Panc1 (cell line): Measurements from ENCODE around the gene NAT10. TPM values are rescaled to one million over a fixed set of nuclear protein-coding genes. Genes with fewer than 3 reads are reported as not detected.
"Not testable (repeated sequence)": the region's sequence is repeated elsewhere in the genome, so short reads cannot be mapped to it uniquely, and the experiment has no call there.

Experiments
- ATAC-seq: fragments of 200-7000 bp; cut with Tn5 transposase; 2 replicates; pipeline ENCODE4 v1.9.1; 2020; ENCODE audit warnings: mild to moderate bottlenecking, moderate library complexity
- BruUV-seq: library from RNA; stranded (reverse); fragments of 400-500 nt; replicated peaks from 2 replicates; lab custom pipeline; 2021; lab: Mats Ljungman, UMichigan
- CTCF ChIA-PET: fragments of 300-600 bp; sonication (Branson Sonifier 250); formaldehyde crosslinking; loops from one replicate; lab custom pipeline; 2022; ENCODE audit warnings: antibody characterized with exemption; lab: Charles Lee
- POLR2A ChIA-PET: fragments of 300-600 bp; sonication (Branson Sonifier 250); formaldehyde crosslinking; loops from one replicate; lab custom pipeline; 2022; ENCODE audit warnings: antibody characterized with exemption; lab: Charles Lee
- DNase-seq: peaks from one replicate; pipeline ENCODE4 v3.0.0-alpha.2; 2010; ENCODE audit warnings: low read depth, low spot score
- H3K27ac ChIP-seq: 2 replicates; pipeline ENCODE4 v1.5.1; 2011; ENCODE audit warnings: mild to moderate bottlenecking, low read length, inconsistent platforms
- H3K27me3 ChIP-seq: fragments of 200-500 bp; sonication (Bioruptor generic); 2 replicates; pipeline ENCODE4 v1.6.0; 2014; ENCODE audit warnings: low read length, inconsistent platforms; ENCODE audit not compliant: control insufficient read depth, insufficient read depth
- H3K36me3 ChIP-seq: fragments of 200-500 bp; sonication (Bioruptor generic); 2 replicates; pipeline ENCODE4 v1.5.1; 2014; ENCODE audit warnings: inconsistent platforms, mild to moderate bottlenecking, low read length, moderate library complexity; ENCODE audit not compliant: control insufficient read depth, insufficient read depth
- H3K4me1 ChIP-seq: 2 replicates; pipeline ENCODE4 v1.5.1; 2011; ENCODE audit warnings: inconsistent platforms, mild to moderate bottlenecking, low read length, moderate library complexity; ENCODE audit not compliant: control insufficient read depth, insufficient read depth
- H3K4me3 ChIP-seq, 2 experiments: 2 replicates each; pipeline ENCODE4 v1.5.1; 2011 to 2012; ENCODE audit warnings: low read depth in 2 of 2, low read length in 2 of 2, mild to moderate bottlenecking in 2 of 2, inconsistent platforms in 1 of 2, moderate library complexity in 1 of 2
- H3K9me3 ChIP-seq: fragments of 200-500 bp; sonication (Bioruptor generic); 2 replicates; pipeline ENCODE4 v1.5.1; 2014; ENCODE audit warnings: low read depth, mild to moderate bottlenecking, inconsistent platforms, low read length, moderate library complexity; ENCODE audit not compliant: control insufficient read depth, insufficient read depth
- CTCF ChIP-seq: fragments of 450-650 bp; IDR thresholded peaks from 2 replicates; pipeline ENCODE4 v1.5.1; 2017; ENCODE audit warnings: mild to moderate bottlenecking
- POLR2AphosphoS5 ChIP-seq: IDR thresholded peaks from 2 replicates; pipeline ENCODE4 v1.6.1; 2012; ENCODE audit warnings: mild to moderate bottlenecking, low read depth, low read length, moderate library complexity
- REST ChIP-seq, 2 experiments: IDR thresholded peaks; 2 replicates each; pipeline ENCODE4 v1.6.1; 2011 to 2012; ENCODE audit warnings: low read depth in 2 of 2, control low read depth in 1 of 2, low read length in 1 of 2, mild to moderate bottlenecking in 1 of 2, moderate library complexity in 1 of 2; ENCODE audit not compliant: insufficient read depth in 1 of 2
- SIN3A ChIP-seq: IDR thresholded peaks from 2 replicates; pipeline ENCODE4 v1.6.1; 2012; ENCODE audit warnings: low read depth, mild to moderate bottlenecking, low read length, moderate library complexity, borderline replicate concordance; ENCODE audit not compliant: insufficient read depth
- TCF7L2 ChIP-seq: IDR thresholded peaks from 2 replicates; pipeline ENCODE4 v1.6.1; 2011; ENCODE audit warnings: mild to moderate bottlenecking, low read depth, low read length, inconsistent platforms
- in situ Hi-C: cut with HindIII; loops from 2 replicates; pipeline ENCODE4 v1.10.0; 2016; ENCODE audit warnings: low sequenced_read_pairs, low pct_unique_long_range_greater_than_20kb
- intact Hi-C: fragments of 100-400 bp; cut with micrococcal nuclease; formaldehyde crosslinking; loops from one replicate; pipeline ENCODE4 v1.10.0; 2022; ENCODE audit not compliant: unreplicated experiment
- total RNA-seq: library from RNA; stranded (reverse); gene quantifications from one replicate; pipeline ENCODE4 v1.2.1, GENCODE V29; 2021; ENCODE audit not compliant: unreplicated experiment

The NAT10 gene
- total RNA-seq, 1 experiment from 2014 or later = 64.9 TPM

- Histone ChIP-seq H3K27ac (0 out of 2 replicates have a peak overlapping the region, but pooled peaks have one; percentile 12), H3K36me3 (peaks cover 22% of the 10 kb centered on the region), H3K4me3 (no peak overlapping the region), H3K27me3 (no peaks in the 10 kb centered on the region), H3K4me1 (peaks cover 16% of the 10 kb centered on the region; the same call in 1 of the 2 replicates), H3K9me3 (no peaks in the 10 kb centered on the region)
- DNase-seq = no peak
- ChIA-PET POLR2A (no interaction called here), CTCF (no interaction called here)
- in situ Hi-C loops (no loop called here), intact Hi-C loops (no loop called here)
- TF ChIP-seq SIN3A = no peak
- TF ChIP-seq POLR2AphosphoS5 = no peak
- TF ChIP-seq REST (IDR thresholded peaks at IDR 0.05; ENCODE audit: insufficient read depth in 1 of 2, low read depth in 2 of 2, low read length in 1 of 2) = no peak
- TF ChIP-seq TCF7L2 = no peak
- no peak for TF ChIP-seq CTCF
- BruUV-seq = no TSS peak
- peak; percentile 48; the same call in 1 of the 2 replicates for ATAC-seq
Measured at GRCh38 chr11:34068111-34068510, 37.3 kb upstream of the NAT10 start.

GRCh38 chr11:34071306-34071705, 34.1 kb upstream of the NAT10 start:
- H3K9me3 ChIP-seq, H3K4me3 ChIP-seq, H3K27ac ChIP-seq, H3K27me3 ChIP-seq, ATAC-seq, POLR2A ChIA-PET, CTCF ChIA-PET, BruUV-seq, intact Hi-C loops, DNase-seq, in situ Hi-C loops: not testable (repeated sequence)
- H3K4me1 ChIP-seq = peaks cover 17% of the 10 kb centered on the region
- peaks cover 31% of the 10 kb centered on the region for H3K36me3 ChIP-seq

GRCh38 chr11:34072041-34072440, 33.4 kb upstream of the NAT10 start:
- no peak overlapping the region for H3K4me3 ChIP-seq
- no peaks in the 10 kb centered on the region for H3K27me3 ChIP-seq
- BruUV-seq = TSS peak; percentile 3
- intact Hi-C loops (no loop called here), in situ Hi-C loops (no loop called here)
- peaks cover 17% of the 10 kb centered on the region for H3K4me1 ChIP-seq
- ChIA-PET CTCF (no interaction called here), POLR2A (no interaction called here)
- no peak overlapping the region for H3K27ac ChIP-seq
- DNase-seq (no peak), ATAC-seq (no peak)
- H3K9me3 ChIP-seq = no peaks in the 10 kb centered on the region
- TF ChIP-seq CTCF (no peak), TCF7L2 (no peak), REST (IDR thresholded peaks at IDR 0.05; ENCODE audit: insufficient read depth in 1 of 2, low read depth in 2 of 2, low read length in 1 of 2) (no peak), POLR2AphosphoS5 (no peak), SIN3A (no peak)
- peaks cover 36% of the 10 kb centered on the region for H3K36me3 ChIP-seq
